Trophoblast cell (in vitro differentiated cells and primary cell): Measurements from ENCODE around the gene ZNF805.

Experiments
- DNase-seq, 2 donors: peaks; one replicate each; pipeline ENCODE4 v3.0.0-alpha.2; 2016
- H2AFZ ChIP-seq: 2 replicates; pipeline ENCODE4 v1.6.1; 2013; ENCODE audit warnings: low read length, moderate library complexity, mild to moderate bottlenecking; ENCODE audit not compliant: insufficient read depth, poor library complexity
- H2AK5ac ChIP-seq: 2 replicates; pipeline ENCODE4 v1.6.1; 2013; ENCODE audit warnings: mild to moderate bottlenecking, low read length
- H2BK120ac ChIP-seq: 2 replicates; pipeline ENCODE4 v1.6.1; 2013; ENCODE audit warnings: low read length, mild to moderate bottlenecking, moderate library complexity; ENCODE audit not compliant: insufficient read depth, poor library complexity
- H2BK12ac ChIP-seq: 2 replicates; pipeline ENCODE4 v1.6.1; 2013; ENCODE audit warnings: mild to moderate bottlenecking, low read length, moderate library complexity
- H2BK5ac ChIP-seq: 2 replicates; pipeline ENCODE4 v1.6.1; 2013; ENCODE audit warnings: low read length, low read depth, moderate library complexity, mild to moderate bottlenecking; ENCODE audit not compliant: poor library complexity
- H3K14ac ChIP-seq: 2 replicates; pipeline ENCODE4 v1.6.1; 2013; ENCODE audit warnings: mild to moderate bottlenecking, low read length
- H3K18ac ChIP-seq: 2 replicates; pipeline ENCODE4 v1.6.1; 2013; ENCODE audit warnings: mild to moderate bottlenecking, low read length
- H3K23ac ChIP-seq: 2 replicates; pipeline ENCODE4 v1.6.1; 2013; ENCODE audit warnings: low read length
- H3K27ac ChIP-seq: 2 replicates; pipeline ENCODE4 v1.5.1; 2013; ENCODE audit warnings: low read depth, mild to moderate bottlenecking, inconsistent platforms, low read length, moderate library complexity
- H3K27me3 ChIP-seq: 2 replicates; pipeline ENCODE4 v1.6.1; 2013; ENCODE audit warnings: inconsistent platforms, mild to moderate bottlenecking, low read length, moderate library complexity; ENCODE audit not compliant: insufficient read depth
- H3K36me3 ChIP-seq, 2 experiments: 1 replicate in 1 of 2; 2 replicates in 1 of 2; pipeline ENCODE4 v1.6.1; 2013; ENCODE audit warnings: low read length in 2 of 2, mild to moderate bottlenecking in 2 of 2, moderate library complexity in 1 of 2; ENCODE audit not compliant: insufficient read depth in 2 of 2, control insufficient read depth in 1 of 2
- H3K4ac ChIP-seq: 2 replicates; pipeline ENCODE4 v1.6.1; 2013; ENCODE audit warnings: low read depth, mild to moderate bottlenecking, low read length, moderate library complexity
- H3K4me1 ChIP-seq, 2 experiments: 1 replicate in 1 of 2; 2 replicates in 1 of 2; pipeline ENCODE4 v1.6.1; 2013; ENCODE audit warnings: low read length in 2 of 2, mild to moderate bottlenecking in 2 of 2, moderate library complexity in 1 of 2; ENCODE audit not compliant: insufficient read depth in 2 of 2, control insufficient read depth in 1 of 2
- H3K4me2 ChIP-seq: 2 replicates; pipeline ENCODE4 v1.6.1; 2013; ENCODE audit warnings: inconsistent platforms, mild to moderate bottlenecking, low read length, moderate library complexity
- H3K4me3 ChIP-seq: 2 replicates; pipeline ENCODE4 v1.5.1; 2013; ENCODE audit warnings: mild to moderate bottlenecking, low read depth, low read length, inconsistent platforms
- H3K79me1 ChIP-seq: one replicate; pipeline ENCODE4 v1.6.1; 2013; ENCODE audit warnings: low read length
- H3K79me2 ChIP-seq: 2 replicates; pipeline ENCODE4 v1.6.1; 2013; ENCODE audit warnings: low read length, mild to moderate bottlenecking; ENCODE audit not compliant: control insufficient read depth, insufficient read depth, poor library complexity
- H3K9ac ChIP-seq: 2 replicates; pipeline ENCODE4 v1.6.1; 2013; ENCODE audit warnings: mild to moderate bottlenecking, low read length
- H3K9me3 ChIP-seq: 2 replicates; pipeline ENCODE4 v1.6.1; 2013; ENCODE audit warnings: low read depth, mild to moderate bottlenecking, control low read depth, inconsistent platforms, low read length; ENCODE audit not compliant: insufficient read depth
- H4K12ac ChIP-seq: 2 replicates; pipeline ENCODE4 v1.6.1; 2013; ENCODE audit warnings: low read depth, mild to moderate bottlenecking, low read length, moderate library complexity
- H4K8ac ChIP-seq: 2 replicates; pipeline ENCODE4 v1.6.1; 2013; ENCODE audit warnings: low read depth, mild to moderate bottlenecking, low read length, moderate library complexity
- H4K91ac ChIP-seq: one replicate; pipeline ENCODE4 v1.6.1; 2013; ENCODE audit warnings: low read depth, mild to moderate bottlenecking, low read length, moderate library complexity
- WGBS: extraction: QIAGEN DNeasy Blood & Tissue Kit; methylation state at CpG from one replicate; pipeline ENCODE4 v1.1.7; 2013; ENCODE audit warnings: missing lambda C conversion rate; ENCODE audit not compliant: insufficient read length, insufficient coverage; ENCODE audit errors: extremely low coverage; 5-methylcytosine and 5-hydroxymethylcytosine counted together

Gene ZNF805

DNA sequence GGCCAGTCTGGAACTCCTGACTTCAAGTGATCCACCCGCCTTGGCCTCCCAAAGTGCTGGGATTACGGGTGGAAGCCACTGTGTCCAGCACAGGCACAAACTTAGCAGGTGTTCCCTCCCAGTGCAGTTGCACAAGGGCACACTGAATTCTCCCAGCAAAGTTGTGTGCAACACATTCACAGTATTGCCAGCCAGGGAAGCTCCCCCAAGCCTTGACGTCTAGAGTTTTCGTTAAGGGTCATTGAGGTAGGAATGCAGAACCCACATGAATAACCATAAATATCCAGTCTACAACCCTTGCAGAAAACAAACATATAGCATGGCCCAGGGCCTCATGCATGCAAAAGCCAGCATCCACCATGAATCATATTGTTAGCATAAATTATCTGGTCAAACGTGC lies 12.9 kb upstream of the ZNF805 start:
- Histone ChIP-seq H3K23ac (no peak overlapping the region), H3K4me2 (no peak overlapping the region), H3K27ac (no peak overlapping the region), H3K4me1 (no peaks in the 10 kb centered on the region), H4K8ac (no peak overlapping the region), H3K4ac (no peak overlapping the region), H3K79me2 (no peaks in the 10 kb centered on the region), H4K12ac (no peak overlapping the region), H3K36me3 (no peaks in the 10 kb centered on the region), H2BK120ac (no peak overlapping the region), H2BK12ac (no peak overlapping the region), H3K9me3 (peaks cover 1% of the 10 kb centered on the region), H3K14ac (no peak overlapping the region), H3K18ac (no peak overlapping the region), H4K91ac (no peak overlapping the region), H2BK5ac (no peak overlapping the region), H3K4me3 (no peak overlapping the region), H2AK5ac (no peak overlapping the region), H2AFZ (no peak overlapping the region), H3K27me3 (no peaks in the 10 kb centered on the region), H3K79me1 (no peaks in the 10 kb centered on the region), H3K9ac (no peak overlapping the region)
- no peak for DNase-seq
- WGBS: no CpG with 5 or more reads among the region's 5 CpGs

DNA sequence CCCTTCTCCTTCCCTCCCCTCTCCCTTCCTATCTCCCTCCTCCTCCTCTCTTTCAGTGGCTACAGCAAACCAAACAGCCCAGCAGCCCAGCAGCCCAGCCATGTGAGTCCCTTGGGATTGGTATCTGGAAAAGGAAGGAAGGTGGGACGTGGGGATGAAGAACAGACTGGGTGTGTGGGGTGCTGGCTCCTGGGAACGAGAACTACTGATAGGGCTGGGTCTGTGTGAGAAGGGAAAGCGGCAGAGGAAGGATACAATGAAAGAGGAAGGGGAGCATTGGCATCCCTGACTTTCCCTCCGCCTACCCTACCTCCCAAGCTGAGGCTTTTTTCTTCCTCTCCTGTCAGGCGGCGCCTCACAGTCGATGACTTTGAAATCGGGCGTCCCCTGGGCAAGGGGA lies 8.7 kb upstream of the ZNF805 start:
- Histone ChIP-seq H2BK12ac (no peak overlapping the region), H4K91ac (no peak overlapping the region), H3K23ac (no peak overlapping the region), H2BK120ac (no peak overlapping the region), H3K18ac (no peak overlapping the region), H3K9me3 (peaks cover 3% of the 10 kb centered on the region), H3K4me3 (no peak overlapping the region), H3K4me1 (no peaks in the 10 kb centered on the region), H2AK5ac (no peak overlapping the region), H3K4me2 (no peak overlapping the region), H4K12ac (no peak overlapping the region), H3K27me3 (no peaks in the 10 kb centered on the region), H3K79me1 (no peaks in the 10 kb centered on the region), H3K14ac (no peak overlapping the region), H3K4ac (no peak overlapping the region), H2BK5ac (no peak overlapping the region), H4K8ac (no peak overlapping the region), H3K27ac (no peak overlapping the region), H3K79me2 (no peaks in the 10 kb centered on the region), H3K36me3 (no peaks in the 10 kb centered on the region), H3K9ac (no peak overlapping the region), H2AFZ (no peak overlapping the region)
- no CpG with 5 or more reads among the region's 9 CpGs for WGBS
- no peak for DNase-seq

DNA sequence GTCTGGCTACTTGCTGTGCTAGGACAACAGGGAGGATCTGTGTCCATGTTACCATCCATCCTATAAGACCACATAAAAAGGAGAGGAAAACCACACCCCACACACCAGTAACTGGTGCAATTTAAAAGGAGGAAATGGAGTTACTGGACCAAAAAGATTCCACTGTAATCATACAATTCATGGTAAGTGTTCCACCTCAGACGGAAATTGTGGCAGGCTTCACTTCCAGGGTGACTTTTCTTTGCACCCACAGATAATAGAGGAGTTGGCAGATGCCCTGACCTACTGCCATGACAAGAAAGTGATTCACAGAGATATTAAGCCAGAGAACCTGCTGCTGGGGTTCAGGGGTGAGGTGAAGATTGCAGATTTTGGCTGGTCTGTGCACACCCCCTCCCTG lies 7.2 kb upstream of the ZNF805 start:
- Histone ChIP-seq H3K23ac (no peak overlapping the region), H4K12ac (no peak overlapping the region), H3K4ac (no peak overlapping the region), H3K79me1 (no peaks in the 10 kb centered on the region), H2BK5ac (no peak overlapping the region), H3K14ac (no peak overlapping the region), H3K27me3 (no peaks in the 10 kb centered on the region), H3K18ac (no peak overlapping the region), H2BK120ac (no peak overlapping the region), H2AK5ac (no peak overlapping the region), H2BK12ac (no peak overlapping the region), H4K8ac (no peak overlapping the region), H3K27ac (no peak overlapping the region), H3K4me1 (no peaks in the 10 kb centered on the region), H2AFZ (no peak overlapping the region), H3K36me3 (no peaks in the 10 kb centered on the region), H3K9ac (no peak overlapping the region), H3K4me2 (no peak overlapping the region), H3K4me3 (no peak overlapping the region), H3K79me2 (no peaks in the 10 kb centered on the region), H3K9me3 (peaks cover 2% of the 10 kb centered on the region), H4K91ac (no peak overlapping the region)
- DNase-seq: no peak
- WGBS: no CpG with 5 or more reads among the region's 1 CpG

DNA sequence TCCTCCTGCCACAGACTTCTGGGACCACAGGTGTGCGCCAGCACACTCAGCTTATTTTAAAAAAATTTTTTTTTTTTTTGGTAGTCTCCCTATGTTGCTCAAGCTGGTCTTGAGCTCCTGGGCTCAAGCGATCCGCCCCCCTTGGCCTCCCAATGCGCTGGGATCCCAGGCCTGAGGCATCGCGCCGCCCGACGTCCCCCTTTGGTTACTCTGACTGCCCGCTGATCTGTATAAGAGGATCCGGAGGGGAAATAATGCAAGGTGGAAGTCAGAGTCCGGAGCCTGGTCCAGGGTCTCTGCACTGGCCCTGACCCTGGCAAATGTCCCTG lies 486 bp upstream of the ZNF805 start:
- peak overlapping the region; percentile 60 for H3K4ac ChIP-seq
- H4K12ac ChIP-seq: peak overlapping the region; percentile 96
- peak overlapping the region; percentile 39 for H2BK120ac ChIP-seq
- H3K9ac ChIP-seq: peak overlapping the region; percentile 75
- H3K79me1 ChIP-seq: peaks cover 9% of the 10 kb centered on the region
- peak overlapping the region; percentile 83 for H3K4me2 ChIP-seq
- H3K27ac ChIP-seq: peak overlapping the region; percentile 43
- H4K8ac ChIP-seq: peak overlapping the region; percentile 92
- peaks cover 12% of the 10 kb centered on the region in 2 experiments for H3K36me3 ChIP-seq
- peaks cover 5 to 11% of the 10 kb centered on the region in 2 experiments for H3K4me1 ChIP-seq
- H3K79me2 ChIP-seq: peaks cover 9% of the 10 kb centered on the region
- peak overlapping the region; percentile 67 for H4K91ac ChIP-seq
- H3K23ac ChIP-seq: no peak overlapping the region
- peaks cover under 1% of the 10 kb centered on the region for H3K9me3 ChIP-seq
- peak overlapping the region; percentile 48 for H3K18ac ChIP-seq
- no peak for DNase-seq
- H3K27me3 ChIP-seq: no peaks in the 10 kb centered on the region
- peak overlapping the region; percentile 77 for H2AFZ ChIP-seq
- H2AK5ac ChIP-seq: peak overlapping the region; percentile 35
- WGBS: no CpG with 5 or more reads among the region's 12 CpGs
- H3K14ac ChIP-seq: peak overlapping the region; percentile 82
- peak overlapping the region; percentile 90 for H3K4me3 ChIP-seq
- no peak overlapping the region for H2BK12ac ChIP-seq
- no peak overlapping the region for H2BK5ac ChIP-seq
